ENCODE data around the gene FKBP10.
"Not testable (repeated sequence)": the region's sequence is repeated elsewhere in the genome, so short reads cannot be mapped to it uniquely, and the experiment has no call there.

Gene FKBP10

GRCh38 chr17:41825175-41825845 is 12.5 kb downstream of the FKBP10 start:
- Histone ChIP-seq H3K4me1 (ENCODE audit: low read depth, poor library complexity, severe bottlenecking) (no peaks in the 10 kb centered on the region), H4K20me1 (ENCODE audit: insufficient read depth) (no peaks in the 10 kb centered on the region), H2AFZ (ENCODE audit: low read depth) (no peak overlapping the region), H3K36me3 (ENCODE audit: insufficient read depth) (no peaks in the 10 kb centered on the region), H3K27me3 (ENCODE audit: insufficient read depth, low read depth) (no peaks in the 10 kb centered on the region), H3K79me2 (ENCODE audit: insufficient read depth, low read depth) (no peaks in the 10 kb centered on the region), H3K27ac (no peak overlapping the region), H3K9ac (no peak overlapping the region), H3K4me3 (IDR thresholded peaks at IDR 0.05; ENCODE audit: insufficient read depth, low read depth, low read length) (no peak overlapping the region), H3K4me2 (no peak overlapping the region)
- TF ChIP-seq CTCF (conservative IDR thresholded peaks at IDR 0.05; ENCODE audit: low read depth, low read length): no peak

GRCh38 chr17:41829961-41830360 is 17.2 kb downstream of the FKBP10 start:
- H3K36me3 ChIP-seq (ENCODE audit: insufficient read depth); H3K4me1 ChIP-seq (ENCODE audit: low read depth, poor library complexity, severe bottlenecking); H2AFZ ChIP-seq (ENCODE audit: low read depth); H3K79me2 ChIP-seq (ENCODE audit: insufficient read depth, low read depth); H3K4me3 ChIP-seq (IDR thresholded peaks at IDR 0.05; ENCODE audit: insufficient read depth, low read depth, low read length); H3K27me3 ChIP-seq (ENCODE audit: insufficient read depth, low read depth); H4K20me1 ChIP-seq (ENCODE audit: insufficient read depth); H3K27ac ChIP-seq; H3K4me2 ChIP-seq; H3K9ac ChIP-seq: not testable (repeated sequence)

- Histone ChIP-seq H3K4me2 (peak overlapping the region; percentile 65), H3K9ac (peak overlapping the region; percentile 75), H3K27ac (no peak overlapping the region), H2AFZ (ENCODE audit: low read depth) (peak overlapping the region; percentile 100), H3K79me2 (ENCODE audit: insufficient read depth, low read depth) (no peaks in the 10 kb centered on the region; the same call in 1 of the 2 replicates), H3K36me3 (ENCODE audit: insufficient read depth) (no peaks in the 10 kb centered on the region; the same call in 1 of the 2 replicates), H4K20me1 (ENCODE audit: insufficient read depth) (no peaks in the 10 kb centered on the region), H3K27me3 (ENCODE audit: insufficient read depth, low read depth) (no peaks in the 10 kb centered on the region), H3K4me3 (IDR thresholded peaks at IDR 0.05; ENCODE audit: insufficient read depth, low read depth, low read length) (no peak overlapping the region), H3K4me1 (ENCODE audit: low read depth, poor library complexity, severe bottlenecking) (peaks cover 17% of the 10 kb centered on the region)
- no peak for TF ChIP-seq CTCF (conservative IDR thresholded peaks at IDR 0.05; ENCODE audit: low read depth, low read length)
Observed at GRCh38 chr17:41835214-41835799, 22.5 kb downstream of the FKBP10 start.

- H3K4me2 ChIP-seq: peak within 1 kb of the TSS; percentile 99
- H2AFZ ChIP-seq (ENCODE audit: low read depth): peak within 1 kb of the TSS; percentile 100
- no peaks in the 10 kb centered on the region; the same call in 1 of the 2 replicates for H3K79me2 ChIP-seq (ENCODE audit: insufficient read depth, low read depth)
- H4K20me1 ChIP-seq (ENCODE audit: insufficient read depth): no peaks in the 10 kb centered on the region
- H3K36me3 ChIP-seq (ENCODE audit: insufficient read depth): no peaks in the 10 kb centered on the region; the same call in 1 of the 2 replicates
- no peak within 1 kb of the TSS for H3K4me3 ChIP-seq (IDR thresholded peaks at IDR 0.05; ENCODE audit: insufficient read depth, low read depth, low read length)
- H3K9ac ChIP-seq: peak within 1 kb of the TSS; percentile 75
- peak within 1 kb of the TSS; percentile 8; the same call in 1 of the 2 replicates for H3K27ac ChIP-seq
- peaks cover 17% of the 10 kb centered on the region for H3K4me1 ChIP-seq (ENCODE audit: low read depth, poor library complexity, severe bottlenecking)
- no peak for TF ChIP-seq CTCF (conservative IDR thresholded peaks at IDR 0.05; ENCODE audit: low read depth, low read length)
- H3K27me3 ChIP-seq (ENCODE audit: insufficient read depth, low read depth): no peaks in the 10 kb centered on the region
Observed at GRCh38 chr17:41835800-41836549, 23.2 kb downstream of the FKBP10 start, which contains the start of gene NT5C3B. Gene NT5C3B (minus strand): TSS chr17:41836232. CDS start chr17:41836193, 39 bp downstream.
